ENCODE results near the gene OGA. TPM values are rescaled to one million over a fixed set of nuclear protein-coding genes. Genes with fewer than 3 reads are reported as not detected.

Gene OGA
- total and polyA plus RNA-seq, 4 donors = 38.7 to 171 (median 112) TPM

DNA sequence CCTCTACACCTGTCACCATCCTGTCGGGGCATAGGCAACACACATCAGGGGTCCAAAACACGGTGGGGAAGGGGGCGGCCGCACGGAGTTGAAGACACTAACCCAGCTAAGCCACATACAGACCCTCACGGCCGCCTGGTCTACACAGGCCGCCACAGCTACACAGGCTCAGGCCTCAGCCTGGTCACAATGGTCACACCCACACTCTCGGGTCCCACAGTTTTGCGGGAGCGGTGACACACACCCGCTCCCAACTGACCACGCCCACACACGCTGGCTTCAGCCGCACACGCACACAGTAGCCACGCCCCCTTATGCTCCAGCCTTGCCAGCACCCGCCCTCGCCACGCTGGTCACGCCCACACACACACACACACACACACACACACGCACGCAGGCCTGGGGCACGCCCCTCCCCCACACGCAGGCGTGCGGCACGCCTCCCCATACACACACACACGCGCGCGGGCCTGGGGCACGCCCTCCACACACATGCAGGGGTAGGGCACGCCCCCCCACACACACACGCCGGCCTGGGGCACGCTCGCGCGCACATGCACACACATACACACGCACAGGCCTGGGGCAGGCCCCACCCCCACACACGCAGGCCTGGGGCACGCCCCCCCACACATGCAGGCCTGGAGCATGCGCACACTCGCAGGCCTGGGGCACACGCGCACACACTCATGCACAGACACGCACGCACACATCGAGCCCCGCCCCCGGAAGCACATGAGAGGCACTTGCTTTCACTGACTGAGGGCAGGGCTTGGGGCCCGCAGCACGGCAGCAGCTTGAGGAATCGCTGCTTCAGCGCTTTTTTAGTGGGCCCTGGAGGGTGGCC, 12.3 kb upstream of the OGA start:
- ATAC-seq (ENCODE audit: low FRiP score) (peak; percentile 94), DNase-seq (peak; percentile 95 to 96)
- intact Hi-C loops (cut with DNase I) = loop anchor here in 1 of 2 donors (10.0 kb wide), 1 partner anchor 184 kb away; no protein-coding TSS in a partner anchor
- Histone ChIP-seq H3K27me3 (ENCODE audit: control insufficient read depth in 1 of 2, insufficient read depth in 2 of 2, low read length in 1 of 2) (no peaks in the 10 kb centered on the region), H3K36me3 (ENCODE audit: control insufficient read depth in 1 of 2, insufficient read depth in 2 of 2, low read length in 1 of 2) (no peaks in the 10 kb centered on the region), H3K27ac (ENCODE audit: low read depth in 1 of 2, low read length in 2 of 2) (no peak overlapping the region), H3K9me3 (ENCODE audit: control insufficient read depth, low read length) (no peaks in the 10 kb centered on the region), H3K4me3 (ENCODE audit: low read length in 2 of 2) (no peak overlapping the region), H3K4me1 (ENCODE audit: control insufficient read depth in 1 of 2, insufficient read depth in 2 of 2, low read length in 2 of 2) (no peaks in the 10 kb centered on the region)
- 1 to 2% methylated on average over 56 of the region's 56 CpGs for WGBS, 2 donors

DNA sequence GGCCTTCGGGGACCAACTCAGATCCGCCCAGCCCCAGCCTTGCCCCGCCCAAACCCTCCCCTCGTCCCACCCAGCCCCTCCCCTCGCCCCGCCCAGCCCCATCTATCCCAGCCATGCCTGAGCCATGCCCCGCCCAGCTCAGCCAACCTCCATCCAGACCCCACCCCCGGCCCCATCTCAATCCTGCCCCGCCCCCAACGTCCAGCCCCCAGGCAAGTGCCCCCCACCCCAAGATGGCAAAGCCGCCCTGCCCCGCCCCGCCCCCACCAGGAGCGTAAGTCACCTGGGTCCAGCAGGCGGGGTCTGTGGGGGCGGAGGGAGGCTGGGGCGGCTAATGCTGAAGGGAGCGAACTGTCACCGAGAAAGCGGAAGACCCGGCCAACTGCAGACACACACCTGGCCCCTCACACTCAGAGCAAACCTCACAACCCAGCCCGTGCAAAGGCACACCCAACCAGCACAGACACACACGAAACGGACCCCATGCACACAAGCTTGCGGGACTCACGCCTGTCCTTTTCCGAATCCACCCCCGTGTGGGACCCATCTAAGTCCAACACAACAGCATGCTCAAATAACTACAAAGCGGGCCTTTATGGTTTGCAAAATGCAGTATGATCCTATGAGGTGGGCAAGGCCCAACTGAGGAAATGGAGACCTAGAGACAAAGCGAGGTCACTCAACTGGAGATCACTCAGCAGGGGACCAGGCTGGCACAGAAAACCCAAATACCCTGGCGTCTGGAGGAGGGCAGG, 11.5 kb upstream of the OGA start:
- Histone ChIP-seq H3K36me3 (ENCODE audit: control insufficient read depth in 1 of 2, insufficient read depth in 2 of 2, low read length in 1 of 2) (no peaks in the 10 kb centered on the region), H3K4me3 (ENCODE audit: low read length in 2 of 2) (no peak overlapping the region), H3K4me1 (ENCODE audit: control insufficient read depth in 1 of 2, insufficient read depth in 2 of 2, low read length in 2 of 2) (no peaks in the 10 kb centered on the region), H3K9me3 (ENCODE audit: control insufficient read depth, low read length) (no peaks in the 10 kb centered on the region), H3K27ac (ENCODE audit: low read depth in 1 of 2, low read length in 2 of 2) (no peak overlapping the region), H3K27me3 (ENCODE audit: control insufficient read depth in 1 of 2, insufficient read depth in 2 of 2, low read length in 1 of 2) (no peaks in the 10 kb centered on the region)
- 19 to 21% methylated on average over 26 to 31 of the region's 31 CpGs for WGBS, 2 donors
- no peak for ATAC-seq (ENCODE audit: low FRiP score)
- intact Hi-C loops (cut with DNase I) = loop anchor here in 1 of 2 donors (10.0 kb wide), 1 partner anchor 185 kb away; no protein-coding TSS in a partner anchor
- DNase-seq = peak in 1 of 2 donors; percentile 83

DNA sequence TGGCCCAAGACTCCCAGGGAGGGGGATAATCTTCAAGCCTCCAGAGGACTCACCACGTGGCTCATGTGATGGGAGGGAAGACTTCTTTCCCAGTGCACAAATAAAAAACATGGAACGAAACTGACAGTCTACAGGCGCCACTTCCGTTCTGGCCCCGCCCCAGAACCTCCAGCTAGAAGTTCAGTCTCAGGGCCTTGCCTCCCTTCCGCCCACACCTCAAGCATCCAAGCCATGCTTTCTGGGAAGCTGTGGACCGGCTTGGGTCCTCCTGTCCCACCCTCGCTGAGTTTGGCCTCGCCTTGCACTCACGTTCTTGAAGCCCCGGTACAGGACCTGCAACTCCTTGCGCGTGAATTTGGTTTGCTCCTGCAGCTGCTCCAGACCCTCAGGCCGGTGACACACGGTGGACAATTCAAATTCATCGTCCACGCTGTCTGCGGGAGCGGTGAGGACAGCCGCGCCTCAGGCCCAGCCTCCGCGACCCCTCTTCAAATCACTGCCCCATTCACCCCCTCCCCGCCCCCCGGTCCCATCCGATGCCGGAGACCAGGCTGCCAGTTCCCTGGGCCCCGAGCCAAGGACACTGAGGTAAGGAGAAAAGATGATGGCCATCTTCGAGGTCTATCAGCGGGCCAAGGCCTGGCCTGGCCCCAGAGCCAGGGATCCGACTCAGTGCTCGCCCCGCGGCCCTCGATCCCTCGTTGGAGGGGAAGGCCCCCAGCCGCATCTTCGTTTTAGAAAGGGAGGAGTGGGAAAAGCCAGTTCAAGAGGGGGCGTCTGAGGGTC, 10.7 kb upstream of the OGA start:
- Histone ChIP-seq H3K27ac (ENCODE audit: low read depth in 1 of 2, low read length in 2 of 2) (no peak overlapping the region), H3K4me3 (ENCODE audit: low read length in 2 of 2) (no peak overlapping the region), H3K36me3 (ENCODE audit: control insufficient read depth in 1 of 2, insufficient read depth in 2 of 2, low read length in 1 of 2) (no peaks in the 10 kb centered on the region), H3K9me3 (ENCODE audit: control insufficient read depth, low read length) (no peaks in the 10 kb centered on the region), H3K4me1 (ENCODE audit: control insufficient read depth in 1 of 2, insufficient read depth in 2 of 2, low read length in 2 of 2) (no peaks in the 10 kb centered on the region), H3K27me3 (ENCODE audit: control insufficient read depth in 1 of 2, insufficient read depth in 2 of 2, low read length in 1 of 2) (no peaks in the 10 kb centered on the region)
- DNase-seq = peak in 1 of 2 donors; percentile 74
- WGBS, 2 donors = 64 to 65% methylated on average over 32 to 39 of the region's 39 CpGs
- intact Hi-C loops (cut with DNase I) = no loop called here
- no peak for ATAC-seq (ENCODE audit: low FRiP score)

DNA sequence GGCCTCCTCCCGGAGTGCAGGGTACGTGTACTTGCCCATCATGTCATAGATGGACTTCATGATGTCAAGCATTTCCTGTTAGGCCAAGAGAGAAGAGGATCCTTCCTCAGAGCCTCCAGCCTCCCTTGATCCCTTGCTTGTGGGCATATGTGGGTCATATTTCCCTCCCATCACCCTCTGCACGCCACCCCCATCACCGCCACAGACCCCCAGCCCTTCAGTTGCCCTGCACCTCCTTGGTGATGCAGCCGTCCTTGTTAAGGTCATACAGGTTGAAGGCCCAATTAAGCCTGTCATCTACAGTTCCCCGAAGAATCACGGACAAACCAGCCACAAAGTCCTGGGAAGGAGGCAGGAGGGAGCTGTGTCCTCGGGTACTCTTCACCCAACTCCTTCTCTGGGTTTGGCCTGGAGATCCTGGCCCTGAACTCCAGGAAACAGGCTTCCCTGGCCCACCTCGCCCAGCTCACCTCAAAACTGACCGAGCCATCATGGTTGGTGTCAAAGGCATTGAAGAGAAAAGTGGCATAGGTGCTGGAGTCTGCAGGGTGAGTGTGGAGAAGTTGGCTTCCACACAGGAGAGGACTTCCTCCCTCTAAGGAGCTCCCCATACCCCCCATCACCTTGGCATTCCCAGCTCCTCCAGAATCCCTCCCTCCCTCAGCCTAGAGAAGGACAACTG, 9.8 kb upstream of the OGA start:
- 91 to 94% methylated on average over 10 of the region's 10 CpGs for WGBS, 2 donors
- peak in 1 of 2 donors; percentile 63 for DNase-seq
- ATAC-seq (ENCODE audit: low FRiP score) = no peak

DNA sequence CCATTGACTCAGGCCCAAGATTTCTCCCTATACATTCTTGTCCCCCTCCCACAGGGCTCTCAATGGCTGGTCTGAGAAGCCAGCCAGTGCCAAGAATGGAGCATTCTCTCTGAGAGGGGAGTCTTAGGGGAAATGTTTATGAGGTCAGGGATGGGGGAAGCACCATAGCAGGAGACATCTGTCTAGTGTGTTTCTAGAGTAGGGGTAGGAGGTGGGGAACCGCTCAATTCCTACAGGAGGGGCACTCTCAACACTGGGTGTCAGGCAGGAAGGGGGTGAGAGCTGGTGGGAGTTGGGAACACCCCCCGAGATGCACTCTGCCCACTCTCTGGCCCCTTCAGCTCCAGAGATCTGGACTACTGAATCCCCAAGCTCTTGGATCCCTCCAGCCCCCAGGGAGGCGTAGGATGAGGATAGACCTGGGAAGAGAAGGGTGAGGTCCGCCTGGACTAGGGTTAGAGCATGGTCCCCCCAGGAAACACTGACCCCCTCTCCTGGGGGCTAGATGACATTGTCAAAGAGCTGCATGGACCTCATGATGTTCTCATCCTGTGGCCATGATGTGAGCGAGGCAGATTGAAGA, 8.7 kb upstream of the OGA start:
- Histone ChIP-seq H3K27ac (ENCODE audit: low read depth in 1 of 2, low read length in 2 of 2) (no peak overlapping the region), H3K27me3 (ENCODE audit: control insufficient read depth in 1 of 2, insufficient read depth in 2 of 2, low read length in 1 of 2) (no peaks in the 10 kb centered on the region), H3K4me1 (ENCODE audit: control insufficient read depth in 1 of 2, insufficient read depth in 2 of 2, low read length in 2 of 2) (no peaks in the 10 kb centered on the region), H3K9me3 (ENCODE audit: control insufficient read depth, low read length) (no peaks in the 10 kb centered on the region), H3K4me3 (ENCODE audit: low read length in 2 of 2) (no peak overlapping the region), H3K36me3 (ENCODE audit: control insufficient read depth in 1 of 2, insufficient read depth in 2 of 2, low read length in 1 of 2) (no peaks in the 10 kb centered on the region)
- intact Hi-C loops (cut with DNase I) = no loop called here
- 83 to 95% methylated on average over 5 of the region's 5 CpGs for WGBS, 2 donors
- ATAC-seq (ENCODE audit: low FRiP score) (no peak), DNase-seq (peak in 1 of 2 donors; percentile 23)

More for the DNA sequence above, 9.8 kb upstream of the OGA start:
- H3K27me3 ChIP-seq (ENCODE audit: control insufficient read depth in 1 of 2, insufficient read depth in 2 of 2, low read length in 1 of 2) = no peaks in the 10 kb centered on the region
- intact Hi-C loops (cut with DNase I) = no loop called here
- H3K36me3 ChIP-seq (ENCODE audit: control insufficient read depth in 1 of 2, insufficient read depth in 2 of 2, low read length in 1 of 2) = no peaks in the 10 kb centered on the region
- no peaks in the 10 kb centered on the region for H3K4me1 ChIP-seq (ENCODE audit: control insufficient read depth in 1 of 2, insufficient read depth in 2 of 2, low read length in 2 of 2)
- H3K4me3 ChIP-seq (ENCODE audit: low read length in 2 of 2) = no peak overlapping the region
- H3K9me3 ChIP-seq (ENCODE audit: control insufficient read depth, low read length) = no peaks in the 10 kb centered on the region
- H3K27ac ChIP-seq (ENCODE audit: low read depth in 1 of 2, low read length in 2 of 2) = no peak overlapping the region

DNA sequence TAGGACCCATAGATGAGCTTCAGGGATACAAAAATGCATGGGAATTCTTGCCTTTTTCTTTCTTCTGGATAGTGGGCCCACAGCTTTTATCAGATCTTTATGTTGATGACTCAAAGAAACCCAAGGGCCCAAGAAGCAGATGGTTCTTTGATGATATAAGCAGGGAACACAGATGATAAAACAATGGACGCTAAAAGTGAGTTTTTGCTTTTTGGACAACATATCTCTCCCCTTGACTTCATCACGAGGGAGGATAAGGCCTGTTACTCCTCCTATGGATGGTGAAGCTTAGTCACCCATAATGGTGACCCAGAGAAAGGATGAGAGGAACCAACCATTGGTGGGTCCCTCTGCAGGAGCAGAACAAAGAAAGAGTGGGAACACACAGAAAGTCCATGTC, 6.5 kb upstream of the OGA start:
- H3K27me3 ChIP-seq (ENCODE audit: control insufficient read depth in 1 of 2, insufficient read depth in 2 of 2, low read length in 1 of 2) = no peaks in the 10 kb centered on the region
- DNase-seq (no peak), ATAC-seq (ENCODE audit: low FRiP score) (no peak)
- H3K4me1 ChIP-seq (ENCODE audit: control insufficient read depth in 1 of 2, insufficient read depth in 2 of 2, low read length in 2 of 2) = no peaks in the 10 kb centered on the region
- no peaks in the 10 kb centered on the region for H3K9me3 ChIP-seq (ENCODE audit: control insufficient read depth, low read length)
- intact Hi-C loops (cut with DNase I) = no loop called here
- no peak overlapping the region for H3K27ac ChIP-seq (ENCODE audit: low read depth in 1 of 2, low read length in 2 of 2)
- 89 to 91% methylated on average over 2 of the region's 2 CpGs for WGBS, 2 donors
- H3K36me3 ChIP-seq (ENCODE audit: control insufficient read depth in 1 of 2, insufficient read depth in 2 of 2, low read length in 1 of 2) = no peaks in the 10 kb centered on the region
- no peak overlapping the region for H3K4me3 ChIP-seq (ENCODE audit: low read length in 2 of 2)

DNA sequence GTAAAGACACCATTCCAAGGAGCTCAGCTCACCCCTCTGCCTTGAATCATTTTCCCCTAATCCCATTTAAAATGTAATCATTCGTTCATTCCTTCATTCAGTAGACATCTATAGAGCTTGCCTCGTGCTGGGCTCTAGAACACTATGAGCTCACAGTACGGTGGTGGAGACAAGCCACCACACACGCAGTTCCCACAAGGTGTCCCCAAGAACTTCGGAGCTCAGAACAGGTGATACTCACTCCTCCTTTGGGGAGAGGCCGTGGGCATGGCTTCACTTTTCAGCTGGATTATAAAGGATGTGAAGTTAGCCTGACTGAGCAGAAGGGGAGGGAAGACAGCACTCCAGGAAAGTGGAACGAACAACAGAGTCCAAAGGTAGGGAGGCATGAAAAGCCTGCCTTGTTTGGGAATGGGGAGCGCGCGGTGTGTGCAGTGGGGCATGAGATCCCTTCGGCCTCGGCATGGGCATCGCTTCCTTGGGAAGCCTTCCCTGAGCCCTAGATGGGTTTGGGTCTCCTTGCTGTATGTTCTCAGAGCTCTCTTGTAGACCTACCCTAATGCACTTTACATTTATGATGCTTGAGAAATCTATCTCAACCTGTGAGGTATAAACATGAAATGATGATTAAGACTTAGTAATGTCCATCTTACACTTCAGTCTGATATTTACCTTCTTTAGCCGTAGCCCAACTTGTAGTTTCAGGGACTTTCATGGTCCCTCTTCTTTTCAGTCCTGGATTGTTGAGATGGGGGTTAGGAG, 809 bp upstream of the OGA start:
- Histone ChIP-seq H3K4me3 (ENCODE audit: low read length in 2 of 2) (no peak overlapping the region), H3K9me3 (ENCODE audit: control insufficient read depth, low read length) (no peaks in the 10 kb centered on the region), H3K4me1 (ENCODE audit: control insufficient read depth in 1 of 2, insufficient read depth in 2 of 2, low read length in 2 of 2) (no peaks in the 10 kb centered on the region), H3K27me3 (ENCODE audit: control insufficient read depth in 1 of 2, insufficient read depth in 2 of 2, low read length in 1 of 2) (no peaks in the 10 kb centered on the region), H3K27ac (ENCODE audit: low read depth in 1 of 2, low read length in 2 of 2) (peak overlapping the region in 1 of 2 donors; percentile 24), H3K36me3 (ENCODE audit: control insufficient read depth in 1 of 2, insufficient read depth in 2 of 2, low read length in 1 of 2) (no peaks in the 10 kb centered on the region)
- WGBS, 2 donors = 23 to 24% methylated on average over 14 of the region's 14 CpGs
- intact Hi-C loops (cut with DNase I) = no loop called here
- DNase-seq (no peak), ATAC-seq (ENCODE audit: low FRiP score) (peak; percentile 4)

Data from aorta (tissue), 5 donors.